GM21576 (cell line): ENCODE results near the gene FGF19.

Experiments
- ATAC-seq: cut with Tn5 transposase; IDR thresholded peaks from one replicate; pipeline ENCODE4 v1.9.1; 2021; ENCODE audit warnings: mild to moderate bottlenecking, moderate library complexity; ENCODE audit not compliant: unreplicated experiment

The FGF19 gene

DNA sequence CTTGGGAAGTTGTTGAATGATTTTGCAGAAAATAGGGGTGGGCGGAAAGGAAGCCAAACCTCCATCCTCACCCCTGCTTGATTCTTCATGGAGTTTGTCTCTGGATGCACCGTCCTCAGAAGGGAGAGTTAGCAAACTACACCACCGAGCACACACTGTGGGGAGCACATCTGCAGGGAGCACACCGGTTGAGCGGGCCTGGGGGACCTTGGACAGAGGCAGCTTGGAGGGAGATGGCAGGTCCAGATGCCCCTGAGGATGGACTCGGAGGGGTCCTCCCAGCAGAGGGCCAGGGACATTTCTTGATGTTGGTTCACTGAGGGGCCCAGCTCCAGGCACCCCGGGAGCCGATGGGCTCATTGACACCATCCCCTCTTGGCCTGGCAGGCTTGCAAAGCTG is 15.1 kb upstream of the FGF19 start:
- no peak for ATAC-seq

DNA sequence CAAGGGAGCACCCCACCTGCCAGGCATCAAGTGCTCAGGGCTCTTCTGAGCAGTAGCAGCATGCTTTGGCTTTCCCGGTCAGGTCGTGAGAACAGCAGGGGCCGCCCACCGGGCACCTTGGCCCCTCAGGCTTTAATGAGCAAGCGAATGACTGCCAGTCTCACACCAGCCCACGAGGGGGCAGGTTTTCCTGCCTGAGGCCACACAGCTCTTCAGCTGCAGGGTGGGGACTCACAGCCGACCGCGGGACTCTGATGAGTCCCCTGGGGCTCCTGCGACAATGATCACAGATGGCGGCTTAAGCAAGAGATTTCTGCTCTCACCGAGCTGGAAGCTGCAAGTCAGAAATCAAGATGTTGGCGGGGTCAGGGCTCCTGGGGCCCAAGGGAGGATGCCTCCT is 14.3 kb upstream of the FGF19 start:
- no peak for ATAC-seq

DNA sequence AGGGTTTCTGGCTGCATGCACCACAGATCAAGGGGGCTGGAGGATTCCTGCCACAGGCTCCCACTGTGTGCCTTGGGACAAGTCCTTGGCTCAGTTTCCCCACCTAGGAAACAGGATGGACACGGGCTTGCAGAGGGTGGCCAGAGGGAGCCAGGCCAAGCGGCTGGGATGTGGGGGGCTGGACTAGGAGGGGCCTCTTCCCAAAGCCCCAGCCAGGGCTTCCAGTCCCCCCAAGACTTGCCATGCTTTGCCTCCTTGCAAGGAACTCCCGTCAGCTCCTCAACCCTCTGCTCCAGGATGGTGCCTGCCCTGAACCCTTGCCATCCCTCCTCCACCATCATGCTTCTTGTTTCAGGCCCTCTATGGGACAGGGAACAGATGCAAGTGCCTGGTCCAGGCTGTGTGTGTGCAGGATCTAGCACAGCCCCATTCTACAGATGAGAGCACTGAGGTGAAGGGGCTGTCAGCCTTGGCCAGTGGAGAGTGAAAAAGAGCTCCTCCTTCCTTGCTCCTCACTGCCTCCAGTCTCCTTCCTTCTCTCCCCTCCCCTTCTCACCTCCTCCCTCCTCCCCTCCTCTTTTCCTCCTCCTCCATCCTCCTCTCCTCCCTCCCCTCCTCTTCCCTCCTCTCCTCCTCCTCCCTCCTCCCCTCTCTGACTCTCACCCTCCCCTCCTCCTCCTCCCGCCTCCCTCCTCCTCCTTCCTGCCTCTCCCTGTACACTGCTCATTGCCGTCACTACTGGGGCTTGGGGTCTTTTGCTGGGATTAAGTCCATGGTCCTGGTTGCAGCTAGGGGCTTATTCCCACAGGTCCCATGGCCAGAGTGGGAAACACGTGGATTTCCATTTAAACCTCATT is 13.3 kb upstream of the FGF19 start:
- ATAC-seq = no peak

DNA sequence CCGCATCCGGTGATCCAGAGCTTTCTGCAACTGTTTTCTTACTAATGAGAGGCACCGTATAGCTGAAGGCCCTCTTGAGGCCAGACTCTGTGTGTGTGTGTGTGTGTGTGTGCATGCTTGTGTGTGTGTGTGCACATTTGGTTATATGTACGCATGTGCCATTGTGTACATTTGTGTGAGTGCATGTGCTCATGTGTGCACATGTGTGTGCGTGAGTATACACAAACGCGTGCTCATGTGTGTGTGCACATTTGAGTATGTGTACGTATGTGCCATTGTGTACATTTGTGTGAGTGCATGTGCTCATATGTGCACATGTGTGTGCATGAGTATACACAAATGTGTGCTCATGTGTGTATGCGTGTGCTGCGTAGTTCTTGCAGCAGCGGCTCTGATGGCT is 12.3 kb upstream of the FGF19 start:
- no peak for ATAC-seq

DNA sequence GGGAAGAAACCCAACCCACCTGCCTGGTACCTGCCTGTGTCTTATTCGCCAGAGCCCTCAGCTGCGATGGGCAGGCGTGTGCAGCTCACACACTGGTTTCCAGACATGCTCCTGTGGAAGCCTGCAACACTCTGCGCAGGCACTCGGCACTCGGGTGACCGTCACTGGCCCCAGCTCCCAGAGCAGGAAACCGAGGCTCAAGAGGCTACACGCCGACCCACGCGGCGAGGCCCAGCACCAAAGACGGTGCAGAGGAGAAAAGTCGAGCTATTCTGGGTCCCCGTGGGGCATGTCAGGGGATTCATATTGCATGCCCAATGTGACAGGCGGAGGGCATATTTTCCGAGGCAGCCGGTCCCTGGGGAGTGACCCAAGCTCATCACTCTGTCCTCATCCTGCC is 11.6 kb upstream of the FGF19 start:
- ATAC-seq = no peak

DNA sequence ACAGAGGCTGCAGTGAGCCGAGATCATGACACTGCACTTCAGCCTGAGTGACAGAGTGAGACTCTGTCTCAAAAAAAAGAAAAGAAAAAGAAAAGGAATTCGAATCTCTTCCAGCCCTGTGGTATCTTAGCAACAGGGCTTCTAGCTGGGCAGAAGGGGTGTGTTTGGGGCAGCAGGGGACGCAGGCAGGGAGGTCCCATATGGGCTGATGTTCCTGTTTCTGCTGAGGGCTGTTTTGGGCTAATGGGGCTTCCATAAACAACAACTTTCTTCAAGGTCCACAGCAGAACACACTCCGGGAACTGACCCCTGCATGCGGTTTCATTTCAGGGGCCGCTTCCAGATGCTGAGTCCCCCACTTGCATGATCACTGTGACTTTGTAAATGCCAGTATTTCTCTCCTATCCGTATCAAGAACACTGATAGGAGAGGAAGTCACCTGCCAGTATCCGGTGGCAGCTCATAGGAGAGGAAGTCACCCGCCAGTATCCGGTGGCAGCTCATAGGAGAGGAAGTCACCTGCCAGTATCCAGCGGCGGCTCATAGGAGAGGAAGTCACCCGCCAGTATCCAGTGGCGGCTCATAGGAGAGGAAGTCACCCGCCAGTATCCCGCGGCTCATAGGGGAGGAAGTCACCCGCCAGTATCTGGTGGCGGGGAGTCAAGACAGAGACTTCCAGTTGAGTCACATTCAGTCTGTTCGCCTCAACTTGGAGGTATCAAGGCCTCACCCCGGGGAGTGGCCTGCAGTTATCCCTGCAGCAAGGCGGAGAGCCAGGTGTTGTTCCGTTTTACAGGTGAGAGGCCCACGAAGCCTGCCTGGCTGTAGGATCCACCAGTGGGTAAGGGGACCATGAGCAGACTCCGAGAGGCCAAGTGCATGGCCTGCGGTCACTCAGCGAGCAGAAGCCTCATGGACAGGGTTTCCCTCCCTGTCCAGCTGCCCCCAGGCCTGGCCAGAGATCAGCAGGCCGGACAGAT is 8.3 kb upstream of the FGF19 start:
- no peak for ATAC-seq

GRCh38 chr11:69708736-69709401 is 5.0 kb upstream of the FGF19 start:
- ATAC-seq = no peak

DNA sequence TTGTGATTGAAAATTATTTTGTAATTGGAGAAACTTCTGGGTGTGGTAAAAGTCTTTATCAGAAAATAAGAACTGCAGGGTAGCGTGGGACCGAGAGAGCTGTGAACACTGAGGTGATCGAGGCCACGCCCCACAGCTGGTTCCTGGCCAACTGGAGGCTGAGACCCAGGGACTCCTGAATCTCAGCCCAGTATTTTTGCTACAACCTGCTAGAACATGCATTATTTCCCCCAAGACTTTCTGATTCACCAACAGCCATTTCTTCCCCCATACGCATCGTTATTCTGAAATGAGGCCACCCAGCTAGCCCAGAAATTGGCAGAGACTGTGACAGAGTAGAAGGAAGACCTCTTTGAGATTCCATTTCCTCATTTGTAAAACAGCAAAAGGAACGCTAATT is 3.4 kb upstream of the FGF19 start:
- ATAC-seq = no peak

DNA sequence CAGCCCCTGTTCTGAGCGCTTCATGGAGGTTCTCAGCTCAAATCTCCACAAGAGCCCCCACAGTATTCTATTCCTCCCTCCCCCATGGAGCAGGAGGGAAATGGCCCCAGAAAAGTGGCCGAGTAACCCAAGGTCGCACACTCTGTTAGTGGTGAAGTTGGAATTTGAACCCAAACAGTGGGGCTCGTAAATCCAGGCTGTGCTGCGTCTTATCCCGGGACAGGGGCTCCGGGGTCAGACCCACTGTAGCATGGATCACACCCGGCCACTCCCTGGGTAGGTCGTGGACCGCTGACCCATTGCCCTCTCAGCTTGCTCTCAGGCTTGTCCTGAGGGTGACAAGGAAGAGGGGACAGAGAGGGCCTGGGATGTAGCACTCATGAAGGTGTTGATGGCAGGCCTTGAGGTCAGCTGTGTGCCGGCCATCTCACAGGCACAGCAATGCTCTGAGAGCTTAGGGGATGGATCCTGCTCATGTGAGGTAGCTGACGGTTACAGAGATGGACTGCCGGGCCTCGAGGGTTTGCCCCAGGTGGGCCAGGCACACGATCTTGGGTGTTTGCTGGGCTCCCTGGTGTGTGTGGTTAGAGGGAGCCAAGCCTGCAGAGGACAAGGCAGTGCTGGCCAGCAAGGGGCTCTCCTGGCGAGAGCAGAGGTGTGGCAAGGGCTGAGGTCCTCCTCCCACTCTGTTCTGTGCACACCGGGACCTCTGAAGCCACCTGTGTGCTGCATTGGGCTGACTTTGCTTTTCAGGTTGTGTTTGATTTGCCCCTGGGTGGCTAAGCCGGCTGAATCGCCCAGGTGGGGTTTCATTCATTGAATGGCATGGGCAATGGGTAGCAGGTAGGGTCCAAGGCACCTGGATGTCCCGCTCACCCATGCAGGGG is 2.3 kb upstream of the FGF19 start:
- no peak for ATAC-seq

- ATAC-seq = no peak
Measured at GRCh38 chr11:69705351-69705811, 1.6 kb upstream of the FGF19 start.

- ATAC-seq = no peak
Measured at GRCh38 chr11:69704508-69705253, 859 bp upstream of the FGF19 start.

DNA sequence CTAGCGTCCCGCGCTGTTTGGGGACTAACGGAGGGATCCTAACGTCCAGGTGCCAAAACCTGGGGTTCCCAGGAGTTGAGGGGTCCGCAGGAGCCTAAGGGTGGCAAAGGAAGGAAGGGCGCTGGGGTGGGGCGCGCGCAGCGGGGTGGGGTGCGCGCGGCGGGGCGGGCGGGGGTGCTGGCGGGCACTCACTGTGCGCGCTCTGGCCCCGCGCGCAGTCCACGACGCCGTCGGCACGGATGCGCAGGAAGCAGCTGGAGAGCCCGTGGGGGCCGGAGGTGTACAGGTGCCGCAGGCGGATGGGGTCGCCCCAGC is 412 bp downstream of the FGF19 start:
- ATAC-seq = no peak

DNA sequence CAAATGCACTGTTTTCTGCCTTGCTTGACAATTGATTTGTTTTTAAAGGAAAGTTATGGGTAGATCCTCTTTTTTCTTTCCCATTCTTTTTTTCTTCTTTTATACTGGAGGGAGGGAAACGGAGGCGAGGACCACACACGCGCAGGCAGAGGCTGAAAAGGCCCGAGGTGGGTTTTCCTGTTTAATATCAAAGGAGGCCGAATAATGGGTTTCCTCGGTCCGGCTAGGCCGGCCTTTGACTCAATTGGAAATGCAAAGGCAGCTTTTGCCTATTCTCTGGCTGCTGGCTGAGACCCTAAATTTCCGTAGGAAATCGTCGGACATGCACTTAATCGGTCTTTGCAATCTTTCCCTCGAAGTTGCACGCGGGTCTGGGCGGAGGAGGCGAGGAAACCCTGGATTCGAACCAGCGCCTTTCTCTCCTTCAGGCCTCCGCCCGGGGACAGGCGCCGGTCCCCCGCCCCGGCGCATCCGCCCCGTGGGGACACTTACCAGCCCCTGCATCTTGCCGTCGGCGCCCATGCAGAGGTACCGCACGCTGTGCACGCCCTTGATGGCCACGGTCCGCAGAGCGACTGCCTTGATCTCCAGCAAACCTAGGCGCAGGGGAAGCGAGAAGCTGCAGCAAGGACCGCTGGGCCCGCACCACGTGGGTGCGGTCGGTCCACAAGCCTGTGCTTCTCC is 911 bp downstream of the FGF19 start:
- ATAC-seq = no peak

GRCh38 chr11:69702239-69702691 is 1.6 kb downstream of the FGF19 start:
- no peak for ATAC-seq

DNA sequence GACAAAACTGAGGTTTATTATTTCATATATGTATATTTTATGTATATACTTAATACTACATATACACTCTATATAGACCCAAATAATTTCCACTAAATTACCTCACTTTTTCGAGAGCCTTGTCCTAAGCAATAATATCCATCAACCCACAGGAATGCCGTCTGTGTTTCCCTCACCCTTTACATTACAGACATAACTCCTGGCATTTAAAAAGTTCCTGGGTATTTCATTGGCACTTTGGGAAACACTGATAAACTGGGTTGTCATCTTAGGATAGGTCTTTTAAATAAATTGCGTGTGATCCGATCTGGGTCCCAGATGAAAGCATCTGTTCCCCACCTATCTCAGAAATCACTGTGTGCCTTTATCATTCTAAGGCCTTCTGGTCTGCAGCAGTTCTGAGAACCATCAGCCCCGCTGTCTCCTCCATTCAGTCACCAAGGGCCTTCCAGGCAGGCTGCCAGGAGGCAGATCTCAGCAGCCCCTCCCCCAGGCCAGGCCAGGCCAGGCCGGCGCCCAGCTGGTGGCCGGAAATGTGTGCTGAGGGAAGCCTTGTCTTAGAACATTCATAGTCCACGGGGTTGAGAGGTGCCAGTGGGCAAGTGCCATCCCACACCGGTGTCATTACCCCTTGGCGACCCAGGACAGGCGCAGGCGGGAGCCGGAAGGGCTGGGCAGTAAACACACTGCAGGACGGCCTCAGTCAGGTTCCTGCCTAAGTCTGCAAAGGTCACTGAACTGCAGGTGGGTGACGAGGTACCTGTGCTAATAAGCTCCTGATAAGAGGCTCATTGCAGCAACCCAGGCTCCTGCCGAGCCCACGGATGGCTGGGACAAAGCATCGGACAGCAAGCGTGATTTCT is 3.3 kb downstream of the FGF19 start:
- ATAC-seq = no peak

DNA sequence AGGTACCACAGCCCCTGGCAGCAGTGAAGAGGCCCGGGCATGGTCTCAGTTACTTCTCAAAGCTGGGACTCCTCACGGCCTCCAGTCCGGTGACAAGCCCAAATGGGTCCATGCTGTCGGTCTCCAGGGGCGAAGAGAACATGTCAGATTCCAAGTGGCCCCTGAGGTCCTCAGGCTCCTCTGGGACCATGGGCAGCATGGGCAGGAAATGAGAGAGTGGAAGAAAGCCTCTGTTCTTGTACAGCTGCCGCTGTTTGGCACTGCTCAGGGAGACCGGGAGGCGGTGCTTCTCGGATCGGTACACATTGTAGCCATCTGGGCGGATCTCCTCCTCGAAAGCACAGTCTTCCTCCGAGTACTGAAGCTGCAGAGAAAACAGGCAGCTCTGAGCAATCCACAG is 4.6 kb downstream of the FGF19 start:
- ATAC-seq = no peak

DNA sequence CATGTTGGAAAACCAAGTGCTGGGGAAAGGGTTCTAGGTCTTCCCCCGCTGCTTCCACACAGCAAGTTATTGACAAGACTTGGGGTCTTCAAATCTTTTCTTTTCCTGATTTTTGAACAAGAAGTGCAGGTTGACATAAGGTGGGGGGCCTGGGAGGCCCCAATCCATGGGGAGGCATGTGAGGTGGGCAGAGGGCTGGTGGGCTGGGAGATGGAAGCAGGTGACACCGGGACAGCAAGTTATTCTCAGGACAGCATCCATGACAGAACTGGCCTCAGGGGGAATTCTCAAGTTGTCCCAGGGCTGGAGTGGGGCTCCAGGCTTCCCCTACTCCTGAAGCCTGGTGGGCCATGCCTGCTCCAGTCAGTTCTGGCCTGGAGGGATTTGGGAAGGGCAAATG is 5.5 kb downstream of the FGF19 start:
- no peak for ATAC-seq

GRCh38 chr11:69697861-69698260 is 6.0 kb downstream of the FGF19 start:
- no peak for ATAC-seq
